HG03354 (cell line): ENCODE results near the gene FSD1L.

Source experiments
- ATAC-seq: cut with Tn5 transposase; IDR thresholded peaks from one replicate; pipeline ENCODE4 v1.9.1; 2021; ENCODE audit warnings: mild to moderate bottlenecking; ENCODE audit not compliant: unreplicated experiment, poor library complexity, severe bottlenecking

Gene FSD1L

DNA sequence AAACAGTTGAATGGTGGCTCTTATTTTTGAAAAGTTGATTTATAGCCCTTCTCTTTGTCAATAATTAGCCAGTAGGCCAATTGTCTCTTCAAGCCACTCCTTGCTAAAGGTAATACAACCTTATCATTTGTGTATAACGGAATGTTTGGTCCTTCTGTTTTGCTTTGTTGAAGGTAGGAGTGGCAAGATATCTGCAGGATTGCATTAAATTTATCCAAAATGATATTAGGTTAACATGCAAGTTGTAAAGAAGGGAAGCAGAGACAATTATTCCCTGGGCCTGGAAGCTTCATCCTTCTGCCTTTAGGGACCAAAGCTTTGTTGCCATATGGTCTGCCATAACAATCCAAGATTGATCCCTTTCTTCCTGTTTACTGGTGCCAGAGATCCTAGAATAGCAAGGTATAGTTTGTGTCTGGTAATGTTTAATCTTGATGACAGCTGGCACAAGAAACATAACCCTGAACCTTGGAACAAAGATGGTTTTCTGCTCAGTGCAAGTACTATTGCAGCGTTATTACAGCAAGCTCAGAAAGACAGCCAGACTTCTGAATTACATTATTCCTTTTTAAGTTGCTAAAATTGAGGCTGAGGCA is 15.5 kb upstream of the FSD1L start:
- no peak for ATAC-seq

DNA sequence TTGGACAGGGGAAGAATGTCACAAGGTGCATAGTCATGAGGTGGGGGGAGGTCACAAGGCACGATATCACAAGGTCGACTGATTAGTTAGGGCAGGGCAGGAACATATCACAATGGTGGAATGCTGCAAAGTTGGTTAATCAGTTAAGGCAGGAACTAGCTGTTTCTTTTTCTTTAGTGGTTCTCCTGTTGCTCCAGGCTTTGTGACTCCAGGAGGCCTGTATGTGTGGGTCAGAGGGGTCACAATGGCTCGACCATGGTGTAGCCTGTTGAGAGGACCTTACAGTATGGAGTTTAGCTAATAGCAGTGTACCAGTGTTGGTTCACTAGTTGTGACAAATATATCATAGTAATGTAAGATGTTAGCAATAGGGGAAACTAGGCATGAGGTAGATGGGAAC is 12.4 kb upstream of the FSD1L start:
- no peak for ATAC-seq

DNA sequence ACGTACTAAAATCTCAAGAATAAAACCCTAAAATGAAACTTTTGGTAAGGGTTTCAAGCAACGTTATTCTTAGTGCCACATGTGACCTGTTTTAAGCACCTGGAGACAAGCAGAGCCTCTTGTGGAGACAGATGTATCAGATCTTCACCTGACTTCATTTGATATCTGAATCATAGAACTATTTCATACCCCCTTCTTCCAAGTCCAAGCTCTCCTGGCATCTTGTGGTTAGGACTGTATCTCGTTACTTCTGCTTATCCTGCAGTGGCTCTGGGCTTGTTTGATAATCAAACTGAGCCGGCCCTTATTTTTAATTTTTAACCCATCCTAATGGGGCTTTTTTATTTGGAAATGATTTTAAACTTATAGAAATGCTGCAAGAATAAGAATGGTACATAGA is 11.1 kb upstream of the FSD1L start:
- no peak for ATAC-seq

DNA sequence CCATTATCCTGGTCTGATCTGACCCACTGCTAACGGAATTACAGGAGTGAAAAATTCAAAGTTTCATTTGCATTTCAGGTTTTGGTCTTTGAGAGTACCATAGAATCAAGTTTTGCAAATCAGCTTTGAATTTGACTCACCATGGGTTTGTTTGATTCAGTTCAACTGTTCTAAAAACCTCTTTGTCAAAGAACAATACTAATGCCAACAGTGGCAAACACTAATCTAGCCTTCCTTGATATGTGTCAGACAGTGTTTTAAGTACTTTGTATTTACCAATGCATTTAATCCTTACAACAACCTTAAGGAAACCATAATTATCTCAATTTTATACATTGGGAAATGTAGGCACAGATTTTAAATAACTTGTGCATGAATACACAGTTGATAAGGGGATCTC is 10.1 kb upstream of the FSD1L start:
- ATAC-seq: no peak

DNA sequence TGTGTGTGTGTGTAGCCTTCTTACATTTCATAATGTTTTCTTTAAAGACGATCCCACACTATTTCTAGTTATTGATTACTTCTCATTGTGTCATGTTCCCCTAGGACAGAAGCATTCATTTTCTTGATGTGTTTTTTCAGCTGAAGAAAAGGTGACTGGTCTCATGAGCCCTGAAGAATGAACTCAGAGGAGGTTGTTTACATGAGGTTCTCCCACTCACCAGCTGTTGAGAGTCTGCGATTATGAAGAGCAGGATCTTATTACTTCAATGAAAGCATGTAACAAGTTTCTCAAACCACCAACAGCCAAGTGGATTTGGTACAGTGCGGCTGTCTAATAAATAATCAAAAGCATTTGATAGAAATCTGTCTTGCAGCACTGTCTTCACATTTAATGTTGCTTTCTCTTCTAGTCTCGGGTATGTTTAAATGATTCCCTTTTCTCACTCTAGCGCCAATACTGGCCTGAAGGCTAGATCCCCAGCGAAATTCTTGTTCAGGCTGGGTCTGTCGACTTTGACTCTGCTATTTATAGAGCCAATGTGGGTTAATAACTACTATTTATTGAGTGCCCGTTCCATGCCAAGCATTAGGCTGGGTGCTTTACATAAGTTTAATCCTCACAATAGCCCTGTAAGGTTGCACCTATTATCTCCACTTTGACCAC is 9.6 kb upstream of the FSD1L start:
- no peak for ATAC-seq

DNA sequence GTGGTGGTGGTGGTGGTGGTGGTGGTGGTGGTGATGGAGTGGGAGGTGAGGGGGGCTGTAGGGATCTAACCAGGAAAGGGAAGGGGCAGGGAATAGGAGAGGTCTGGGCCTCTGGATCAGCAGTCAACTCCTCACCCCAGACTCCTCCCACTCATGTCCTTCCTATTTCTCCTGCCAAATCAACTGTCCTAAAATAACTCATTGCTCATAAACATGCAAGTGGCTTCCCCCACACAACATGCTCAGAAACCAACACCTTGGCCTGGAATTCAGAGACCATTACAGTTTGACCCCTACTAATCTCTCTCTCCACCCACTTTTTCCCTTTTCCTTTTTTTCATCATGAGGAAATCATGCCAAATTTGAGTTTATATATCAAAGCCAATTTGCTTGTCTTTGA is 8.4 kb upstream of the FSD1L start:
- no peak for ATAC-seq

DNA sequence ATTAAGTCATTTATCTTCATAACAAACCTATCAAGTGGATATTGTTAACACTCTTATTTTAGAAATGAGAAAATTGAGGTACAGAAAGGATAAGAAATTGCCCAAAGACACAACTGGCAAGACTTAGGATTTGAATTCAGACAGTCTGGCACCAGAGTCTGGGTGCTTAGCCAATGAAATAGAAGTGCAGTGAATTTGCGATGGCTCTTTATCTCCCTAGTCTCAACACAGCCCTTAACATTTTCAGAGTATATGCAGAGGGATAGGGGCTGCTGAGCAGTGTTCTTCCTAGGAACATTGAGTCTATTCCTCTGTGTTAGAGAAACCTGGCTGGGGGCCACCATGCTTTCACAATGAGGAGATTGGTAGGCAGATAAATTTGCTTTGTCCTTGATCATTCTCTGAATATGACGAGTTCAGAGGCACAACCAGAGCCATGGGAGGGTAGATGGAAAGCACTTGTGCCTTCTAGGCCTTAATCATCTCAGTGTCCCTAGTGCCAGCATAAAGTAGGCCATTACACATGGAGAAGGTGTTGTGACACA is 6.1 kb upstream of the FSD1L start:
- ATAC-seq: no peak

DNA sequence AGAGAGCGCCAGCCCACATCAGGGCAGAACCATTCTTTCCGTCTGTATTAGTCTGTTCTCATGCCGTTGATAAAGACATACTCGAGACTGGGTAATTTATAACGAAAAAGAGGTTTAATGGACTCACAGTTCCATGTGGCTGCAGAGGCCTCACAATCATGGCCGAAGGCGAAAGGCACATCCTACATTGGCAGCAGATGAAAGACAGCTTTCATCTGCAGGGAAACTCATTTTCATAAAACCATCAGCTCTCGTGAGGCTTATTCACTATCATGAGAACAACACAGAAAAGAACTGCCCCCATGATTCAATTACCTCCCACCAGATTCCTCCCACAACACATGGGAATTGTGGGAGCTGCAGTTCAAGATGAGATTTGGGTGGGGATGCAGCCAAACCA is 4.7 kb upstream of the FSD1L start:
- ATAC-seq: no peak

DNA sequence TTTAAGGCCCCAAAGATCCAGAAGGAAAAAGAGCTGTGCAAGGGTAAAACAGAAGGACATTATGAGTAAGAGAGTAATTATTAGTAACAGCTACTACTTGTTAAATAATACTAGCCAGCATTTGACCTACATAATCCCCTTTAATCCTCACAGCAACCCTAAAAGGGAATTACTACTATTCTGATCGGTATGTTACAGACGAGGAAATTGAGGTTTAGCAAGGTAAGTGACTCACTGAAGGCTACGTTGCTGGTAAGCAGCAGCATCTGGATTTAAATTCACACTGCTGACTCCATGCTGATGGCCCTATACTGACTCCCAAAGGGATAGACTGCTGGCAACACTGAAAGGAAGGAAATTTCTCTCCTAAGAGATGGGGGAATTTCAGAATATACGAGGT is 3.7 kb upstream of the FSD1L start:
- no peak for ATAC-seq

DNA sequence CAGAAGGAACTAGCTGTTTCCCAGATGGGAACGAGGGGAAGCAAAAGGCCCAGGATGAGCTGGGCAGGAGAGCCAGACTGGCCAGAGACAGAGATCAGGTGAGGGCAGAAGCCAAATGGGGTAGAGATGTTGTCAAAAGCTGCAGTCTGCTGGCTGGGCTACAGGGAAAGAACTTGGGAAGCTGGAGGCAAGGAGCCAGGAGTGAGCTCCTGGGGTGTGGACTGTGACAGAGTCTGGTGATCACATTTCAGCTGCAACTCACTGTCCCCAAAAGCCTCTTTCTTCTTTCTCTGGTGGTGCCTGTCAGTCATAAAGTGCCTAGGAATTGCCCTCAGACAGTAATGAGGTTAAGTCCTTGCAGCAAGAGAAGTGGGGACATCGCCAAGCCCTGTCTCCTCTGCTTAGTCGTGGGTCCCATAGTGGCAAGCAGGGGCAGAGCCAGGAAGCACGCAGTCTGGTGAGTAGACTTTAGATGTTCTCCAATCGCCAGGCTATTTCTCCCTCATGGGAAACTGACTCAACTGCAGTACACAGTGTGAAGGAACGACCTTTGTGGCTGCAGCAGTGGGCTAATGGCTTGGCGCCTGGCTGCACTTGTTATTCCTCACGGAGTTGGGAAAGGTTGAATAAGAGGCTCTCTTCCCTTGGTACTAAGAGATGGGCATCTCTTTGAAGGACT is 2.5 kb upstream of the FSD1L start:
- no peak for ATAC-seq

DNA sequence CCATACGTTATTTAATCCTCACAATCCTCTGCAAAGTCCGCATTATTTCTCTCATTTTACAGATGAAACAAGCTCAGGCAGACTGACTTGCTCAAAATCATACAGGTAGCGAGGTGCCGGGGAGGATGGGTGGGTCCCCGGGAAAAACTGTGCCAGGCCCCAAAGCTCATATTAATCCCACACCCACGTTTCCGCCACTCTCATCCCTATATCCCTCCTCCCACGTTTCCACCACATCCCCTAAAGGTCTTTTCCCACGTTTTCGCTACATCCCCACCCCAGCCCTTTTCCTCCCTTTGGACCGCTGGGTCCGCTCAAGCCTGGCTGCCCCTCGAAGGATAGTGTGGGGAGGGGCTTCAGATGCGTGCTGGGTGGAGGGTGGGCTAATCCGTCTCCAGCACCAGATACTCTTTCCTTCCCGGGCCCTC is 434 bp upstream of the FSD1L start:
- ATAC-seq: no peak

DNA sequence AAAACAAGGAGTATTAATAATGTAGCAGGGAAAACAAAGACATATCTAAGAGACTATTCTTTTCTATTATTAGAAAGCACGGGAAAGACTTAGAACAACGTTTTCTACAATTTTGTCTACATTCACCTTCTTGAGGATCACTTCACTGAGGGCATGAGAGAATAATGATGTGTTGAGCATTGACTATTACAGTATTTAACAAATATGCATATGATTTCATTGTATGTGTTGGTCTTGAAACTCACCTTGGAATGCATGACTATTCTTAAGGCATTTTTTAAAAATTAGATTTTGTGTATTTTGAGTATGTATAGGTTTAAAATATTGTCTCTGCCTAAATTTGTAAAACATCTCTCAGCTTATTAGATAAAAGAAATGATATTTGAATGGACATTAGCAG is 1.2 kb downstream of the FSD1L start:
- no peak for ATAC-seq

DNA sequence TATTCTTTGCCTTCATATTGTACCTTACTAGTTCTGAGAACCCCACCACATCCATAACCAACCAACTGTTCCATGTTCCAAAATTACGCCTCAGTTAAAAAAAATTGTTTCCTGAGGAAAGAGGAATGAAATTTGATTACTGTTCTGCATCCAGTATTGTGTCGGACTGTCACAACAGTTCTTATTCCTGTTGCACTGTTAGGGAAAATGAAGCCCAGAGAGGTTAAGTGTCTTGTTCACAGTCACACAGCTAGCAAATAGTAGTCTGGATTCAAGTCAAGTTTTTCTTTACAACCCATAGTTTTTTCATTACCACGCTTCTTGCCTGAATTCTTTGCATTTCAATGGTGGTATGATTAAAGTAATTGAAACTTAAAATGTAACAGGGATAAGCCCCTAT is 4.4 kb downstream of the FSD1L start:
- ATAC-seq: no peak

DNA sequence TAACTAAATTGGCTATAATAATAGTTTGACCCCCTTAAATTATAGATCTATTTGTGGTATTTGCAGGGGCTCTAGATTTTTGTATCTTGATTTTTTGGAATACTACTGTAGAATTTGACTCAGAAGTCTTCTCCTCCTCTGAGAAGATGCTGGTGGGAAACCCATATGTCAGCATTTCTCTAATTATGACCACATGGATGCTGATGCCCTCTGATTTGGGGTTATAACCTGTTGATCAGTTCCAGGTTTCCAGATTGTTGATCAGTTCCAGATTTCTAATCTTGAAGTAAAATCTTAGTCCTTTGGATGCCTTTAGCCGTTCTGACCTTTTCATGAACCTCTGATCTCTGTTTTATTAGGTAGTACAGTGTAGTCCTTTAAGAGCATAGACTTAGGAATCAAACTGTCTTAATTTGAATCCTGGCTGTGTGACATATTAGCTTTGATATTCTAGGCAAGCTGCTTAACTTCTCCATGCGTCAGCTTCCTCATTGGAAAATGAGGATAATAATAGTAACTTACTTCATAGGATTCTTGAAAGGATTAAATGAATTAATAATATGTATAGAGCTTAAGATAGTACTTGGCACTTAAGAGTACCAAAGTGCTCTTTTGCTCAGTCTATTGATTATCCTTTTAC is 8.1 kb downstream of the FSD1L start:
- no peak for ATAC-seq

DNA sequence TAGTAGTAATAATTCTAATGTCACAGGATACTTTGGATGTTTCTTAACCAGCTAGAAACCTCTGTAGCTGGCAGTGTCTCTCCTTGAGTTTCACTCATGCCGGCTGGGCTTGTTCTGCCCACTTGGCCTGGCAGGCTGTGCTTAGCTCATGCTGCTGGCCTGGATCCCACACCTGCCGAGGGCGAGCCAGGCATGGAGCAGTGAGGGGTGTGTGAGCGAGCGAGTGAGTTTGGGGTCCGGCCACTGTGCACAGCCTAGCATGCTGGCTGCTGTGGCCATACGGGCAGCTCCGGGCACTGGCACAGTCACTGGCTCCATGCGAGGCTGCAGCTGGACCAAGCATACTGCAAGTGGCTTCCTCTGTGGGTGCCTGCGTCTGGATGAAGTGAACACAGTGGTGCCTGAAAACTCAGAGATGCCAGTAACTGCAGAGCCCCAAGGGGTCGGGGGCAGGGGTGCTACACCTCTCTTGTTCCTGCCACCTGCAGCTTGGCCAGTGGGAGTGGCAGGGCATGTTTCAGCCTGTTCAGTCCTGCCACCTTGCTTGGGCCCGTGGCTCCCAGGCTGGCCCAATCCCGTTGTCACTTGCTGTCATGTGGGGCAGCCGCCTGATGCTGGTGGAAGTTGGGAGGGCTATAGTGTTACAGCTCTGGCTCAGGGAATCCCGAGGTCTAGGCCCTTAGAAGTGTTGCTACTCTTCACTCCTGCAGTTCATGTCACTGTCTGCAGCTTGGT is 9.9 kb downstream of the FSD1L start:
- ATAC-seq: no peak

DNA sequence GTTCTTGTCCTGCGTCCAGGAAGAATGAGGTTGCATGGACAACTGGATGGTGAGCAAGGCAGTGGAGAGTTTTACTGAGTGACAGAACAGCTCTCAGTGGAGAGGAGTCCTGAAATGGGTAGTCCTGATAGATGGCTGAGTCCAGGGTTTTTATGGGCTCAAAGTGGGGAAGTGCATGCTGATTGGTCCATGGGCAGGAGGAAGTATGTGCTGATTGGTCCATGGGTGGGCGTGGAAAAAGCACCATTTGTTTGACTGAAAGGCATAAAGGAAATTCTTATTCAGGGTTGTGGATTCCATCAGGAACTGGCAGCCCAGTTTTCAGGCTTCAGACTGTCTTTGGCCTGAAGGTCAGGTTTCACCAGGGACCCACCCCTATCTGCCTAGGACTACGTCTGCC is 10.6 kb downstream of the FSD1L start:
- ATAC-seq: no peak

DNA sequence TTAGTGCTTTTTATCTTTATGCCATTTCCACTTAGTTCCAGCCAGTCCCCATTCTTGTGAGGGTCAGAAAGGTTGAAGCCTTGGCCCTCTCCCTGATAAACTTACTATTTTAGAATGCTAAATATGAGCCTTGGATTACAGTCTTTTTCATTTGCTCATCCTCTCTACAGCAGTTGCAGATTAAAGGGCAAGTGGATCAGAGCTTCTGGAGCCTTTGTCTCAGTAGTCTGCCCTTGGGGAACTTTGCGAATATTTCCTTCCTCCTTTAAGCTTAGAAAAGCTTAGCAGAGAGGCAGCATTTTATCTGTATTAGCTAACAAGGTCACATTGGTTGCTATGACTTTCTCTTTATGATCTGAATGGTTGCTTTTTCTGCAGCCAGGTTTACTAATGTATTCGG is 11.5 kb downstream of the FSD1L start:
- no peak for ATAC-seq

DNA sequence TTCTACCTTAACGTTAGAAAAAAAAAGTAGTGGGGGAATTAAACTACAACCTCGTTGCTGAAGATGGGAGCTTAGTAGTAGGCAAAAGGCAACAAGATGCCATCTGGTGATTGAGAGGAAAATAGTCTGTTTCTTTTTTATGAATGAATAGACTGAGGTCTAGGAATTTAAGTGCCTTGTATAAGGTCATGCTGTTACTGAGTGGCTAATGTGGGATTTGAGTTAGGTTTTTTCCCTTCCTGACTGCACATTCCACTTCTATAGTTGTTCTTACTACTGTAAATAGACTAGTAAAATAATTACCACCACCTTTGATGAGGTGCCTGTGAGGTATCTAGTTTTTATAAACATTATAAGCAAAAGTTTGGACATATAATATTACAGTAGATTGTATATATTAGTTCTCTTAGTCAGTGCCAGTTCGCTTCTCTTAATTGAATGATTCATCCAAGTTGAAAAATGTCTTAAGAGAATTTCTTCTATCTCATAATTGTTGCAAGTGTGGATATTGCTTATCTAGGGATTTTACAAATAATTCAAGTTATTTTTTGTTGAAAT is 19.1 kb downstream of the FSD1L start:
- no peak for ATAC-seq

DNA sequence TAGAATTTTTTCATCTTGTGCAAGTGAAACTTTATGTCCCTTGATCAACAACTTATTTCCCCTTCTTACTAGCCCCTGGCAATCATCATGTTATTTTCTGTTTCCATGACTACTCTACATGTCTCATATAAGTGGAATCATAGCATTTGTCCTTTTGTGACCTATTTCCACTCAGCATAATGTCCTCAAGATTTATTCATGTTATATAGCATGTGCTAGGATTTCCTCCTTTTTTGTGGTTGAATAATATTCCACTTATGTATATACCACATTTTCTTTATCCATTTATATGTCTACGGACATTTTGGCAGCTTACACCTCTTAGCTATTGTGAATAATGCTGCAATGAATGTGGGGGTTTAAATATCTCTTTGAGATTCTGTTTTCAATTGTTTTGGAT is 21.0 kb downstream of the FSD1L start:
- ATAC-seq: no peak

DNA sequence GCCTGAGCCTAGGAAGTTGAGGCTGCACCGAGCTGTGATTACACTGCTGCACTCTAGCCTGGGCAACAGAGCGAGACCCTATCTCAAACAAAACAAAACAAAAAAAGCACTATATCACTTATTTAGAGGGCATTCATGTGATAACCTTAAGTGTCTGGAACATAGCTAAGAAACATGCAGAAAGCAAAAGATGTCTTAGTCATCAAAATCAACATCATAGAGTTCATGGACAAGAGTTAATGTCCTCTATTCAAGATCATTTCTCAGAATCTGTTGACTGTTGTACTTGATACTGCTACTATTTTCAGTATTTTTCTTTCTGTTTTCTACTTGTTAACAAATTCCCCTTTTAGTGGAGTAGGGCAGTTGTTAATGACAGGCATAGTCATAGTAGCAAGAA is 25.4 kb downstream of the FSD1L start:
- no peak for ATAC-seq
